HepG2 (cell line): Measurements from ENCODE around the gene KPNA3. TPM values are rescaled to one million over a fixed set of nuclear protein-coding genes. Genes with fewer than 3 reads are reported as not detected.
A peak's percentile ranks its signal among the peaks of the same experiment; 100 is the strongest.

Experiments used
- CAMTA2 ChIP-seq: sonication (generic); formaldehyde crosslinking; IDR thresholded peaks from 2 replicates; pipeline ENCODE4 v1.4.0; 2020; ENCODE audit warnings: mild to moderate bottlenecking, missing genetic modification reagents, borderline replicate concordance
- GZF1 ChIP-seq: sonication (generic); formaldehyde crosslinking; IDR thresholded peaks from 2 replicates; pipeline ENCODE4 v1.5.1; 2020; ENCODE audit warnings: mild to moderate bottlenecking, missing genetic modification reagents
- MBD4 ChIP-seq: IDR thresholded peaks from 2 replicates; pipeline ENCODE4 v1.6.1; 2012; ENCODE audit warnings: low read length, inconsistent platforms, borderline replicate concordance
- NONO ChIP-seq, 2 experiments: fragments of 450-650 bp in 1 of 2; sonication (generic) in 1 of 2; formaldehyde crosslinking in 1 of 2; IDR thresholded peaks in 1 of 2; conservative IDR thresholded peaks in 1 of 2; 2 replicates each; pipeline versions ENCODE4 v1.6.1 to v1.8.0; 2017 to 2022; ENCODE audit warnings: mild to moderate bottlenecking in 1 of 2, missing genetic modification reagents in 1 of 2, moderate library complexity in 1 of 2
- NR3C1 ChIP-seq: sonication (generic); formaldehyde crosslinking; IDR thresholded peaks from 2 replicates; pipeline ENCODE4 v1.4.0; 2020; ENCODE audit warnings: missing genetic modification reagents
- RORA ChIP-seq: sonication (generic); formaldehyde crosslinking; IDR thresholded peaks from 2 replicates; pipeline ENCODE4 v1.5.0; 2020; ENCODE audit warnings: mild to moderate bottlenecking, missing genetic modification reagents, moderate library complexity
- SMC3 ChIP-seq: IDR thresholded peaks from 2 replicates; pipeline ENCODE4 v1.6.1; 2011; ENCODE audit warnings: low read length, improper control_type of control experiment
- TEAD3 ChIP-seq: optimal IDR thresholded peaks from 2 replicates; pipeline ENCODE3; 2016; ENCODE audit warnings: borderline replicate concordance
- ZNF510 ChIP-seq: sonication (generic); formaldehyde crosslinking; IDR thresholded peaks from 2 replicates; pipeline ENCODE4 v1.4.0; 2020; ENCODE audit warnings: low read depth, mild to moderate bottlenecking, missing genetic modification reagents
- ZNF570 ChIP-seq: sonication (generic); formaldehyde crosslinking; IDR thresholded peaks from 2 replicates; pipeline ENCODE4 v1.4.0; 2020; ENCODE audit warnings: mild to moderate bottlenecking, missing genetic modification reagents, borderline replicate concordance
- polyA plus RNA-seq, 8 experiments: library from polyadenylated mRNA; depleted of rRNA in 3 of 8; stranded (reverse) in 7 of 8; unstranded in 1 of 8; fragments of >200 nt; fragmentation: Illumina TruSeq in 4 of 8; extraction: Trizol in 4 of 8; gene quantifications; 2 replicates each; pipeline versions ENCODE4 v1.2.1 to v1.2.3, GENCODE V29; 2011 to 2016; ENCODE audit warnings: low read depth in 4 of 8, missing spikeins in 1 of 8, mixed read lengths in 1 of 8; ENCODE audit not compliant: insufficient read depth in 1 of 8
- total RNA-seq, 5 experiments: library from RNA; depleted of rRNA; stranded (reverse); fragments of >200 nt; fragmentation: Illumina TruSeq; extraction: Trizol; gene quantifications; 2 replicates each; pipeline ENCODE4 v1.2.3, GENCODE V29; 2016; ENCODE audit warnings: low read depth in 1 of 5
- TF ChIP-seq, protein P1 (sequence below): sonication (generic); formaldehyde crosslinking; IDR thresholded peaks from 2 replicates; pipeline ENCODE4 v1.5.0; 2020; ENCODE audit warnings: missing genetic modification reagents, mild to moderate bottlenecking, borderline replicate concordance
- TF ChIP-seq, protein P2 (sequence below): sonication (generic); formaldehyde crosslinking; IDR thresholded peaks from 2 replicates; pipeline ENCODE4 v1.4.0; 2020; ENCODE audit warnings: missing genetic modification reagents

The KPNA3 gene
- total and polyA plus RNA-seq, 2 of the 13 experiments (the other 11 are each of a cell fraction or from before 2014, with no cell fraction given): 13.0 to 28.9 TPM

DNA sequence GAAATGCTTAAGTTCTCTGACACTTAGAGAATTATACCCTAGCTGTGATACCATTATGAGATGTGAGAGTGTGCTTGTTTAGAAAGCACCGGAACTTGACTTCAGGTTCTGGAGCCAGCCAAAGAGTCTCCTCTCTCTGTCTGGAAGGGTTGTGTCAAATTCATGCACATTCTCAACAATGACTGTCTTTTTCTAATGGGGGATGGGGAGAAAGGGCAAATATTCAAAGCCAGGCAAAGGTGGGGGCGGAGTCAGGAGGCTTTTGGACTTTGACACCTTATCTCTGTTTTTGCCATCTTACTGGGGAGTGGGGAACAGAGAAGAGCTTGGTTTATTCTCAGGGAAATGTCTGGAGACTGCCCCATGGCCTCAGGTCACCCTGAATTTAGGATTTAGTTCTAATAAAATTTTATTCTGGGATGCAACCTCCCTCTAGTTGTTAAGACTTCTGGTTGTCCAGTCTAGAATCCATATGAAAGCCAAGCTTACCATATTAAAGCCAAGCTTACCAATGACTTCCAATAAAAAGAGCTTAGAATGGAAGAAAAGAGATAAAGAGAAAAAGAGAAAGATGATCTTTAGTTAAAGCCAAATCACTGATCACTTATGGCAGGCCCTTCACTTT, 28.2 kb upstream of the KPNA3 start (continued):
- TF ChIP-seq, protein P1, sequence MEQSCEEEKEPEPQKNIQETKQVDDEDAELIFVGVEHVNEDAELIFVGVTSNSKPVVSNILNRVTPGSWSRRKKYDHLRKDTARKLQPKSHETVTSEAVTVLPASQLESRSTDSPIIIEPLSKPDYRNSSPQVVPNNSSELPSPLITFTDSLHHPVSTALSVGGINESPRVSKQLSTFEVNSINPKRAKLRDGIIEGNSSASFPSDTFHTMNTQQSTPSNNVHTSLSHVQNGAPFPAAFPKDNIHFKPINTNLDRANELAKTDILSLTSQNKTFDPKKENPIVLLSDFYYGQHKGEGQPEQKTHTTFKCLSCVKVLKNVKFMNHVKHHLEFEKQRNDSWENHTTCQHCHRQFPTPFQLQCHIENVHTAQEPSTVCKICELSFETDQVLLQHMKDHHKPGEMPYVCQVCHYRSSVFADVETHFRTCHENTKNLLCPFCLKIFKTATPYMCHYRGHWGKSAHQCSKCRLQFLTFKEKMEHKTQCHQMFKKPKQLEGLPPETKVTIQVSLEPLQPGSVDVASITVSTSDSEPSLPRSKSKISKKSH (CRISPR knock-in tag): no peak
- TF ChIP-seq NR3C1 (no peak), NONO (IDR thresholded peaks at IDR 0.05) (no peak), NONO (CRISPR knock-in tag; conservative IDR thresholded peaks at IDR 0.05) (no peak), RORA (CRISPR knock-in tag) (no peak), MBD4 (no peak), CAMTA2 (no peak), ZNF510 (CRISPR knock-in tag) (no peak), SMC3 (no peak), GZF1 (CRISPR knock-in tag) (no peak), TEAD3 (CRISPR knock-in tag) (peak; percentile 34), ZNF570 (CRISPR knock-in tag) (no peak)
- TF ChIP-seq, protein P2, sequence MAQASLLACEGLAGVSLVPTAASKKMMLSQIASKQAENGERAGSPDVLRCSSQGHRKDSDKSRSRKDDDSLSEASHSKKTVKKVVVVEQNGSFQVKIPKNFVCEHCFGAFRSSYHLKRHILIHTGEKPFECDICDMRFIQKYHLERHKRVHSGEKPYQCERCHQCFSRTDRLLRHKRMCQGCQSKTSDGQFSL (CRISPR knock-in tag): no peak
